Stimulated activated CD8-positive, alpha-beta memory T cell treated with anti-CD3 and anti-CD28 coated beads, Interleukin-12 subunit alpha, Interleukin-12 subunit beta, amount 100 ng/mL, for 4 hours (primary cell): ENCODE results near the gene OR10D3.
"Not testable (repeated sequence)": the region's sequence is repeated elsewhere in the genome, so short reads cannot be mapped to it uniquely, and the experiment has no call there.

Experiments
- DNase-seq: peaks from one replicate; pipeline ENCODE4 v3.0.0-alpha.2; 2020; ENCODE audit warnings: low read depth

OR10D3 gene, protein sequence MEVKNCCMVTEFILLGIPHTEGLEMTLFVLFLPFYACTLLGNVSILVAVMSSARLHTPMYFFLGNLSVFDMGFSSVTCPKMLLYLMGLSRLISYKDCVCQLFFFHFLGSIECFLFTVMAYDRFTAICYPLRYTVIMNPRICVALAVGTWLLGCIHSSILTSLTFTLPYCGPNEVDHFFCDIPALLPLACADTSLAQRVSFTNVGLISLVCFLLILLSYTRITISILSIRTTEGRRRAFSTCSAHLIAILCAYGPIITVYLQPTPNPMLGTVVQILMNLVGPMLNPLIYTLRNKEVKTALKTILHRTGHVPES

GRCh38 chr11:124183068-124183467 is at the start of gene OR10D3:
Gene OR10D3 (plus strand): TSS chr11:124183345. CDS start chr11:124185270, 1,925 bp downstream.
- DNase-seq, result no peak

- DNase-seq, result no peak
These were observed 40.1 kb upstream of the OR10D3 start for GRCh38 chr11:124143034-124143433.

DNA sequence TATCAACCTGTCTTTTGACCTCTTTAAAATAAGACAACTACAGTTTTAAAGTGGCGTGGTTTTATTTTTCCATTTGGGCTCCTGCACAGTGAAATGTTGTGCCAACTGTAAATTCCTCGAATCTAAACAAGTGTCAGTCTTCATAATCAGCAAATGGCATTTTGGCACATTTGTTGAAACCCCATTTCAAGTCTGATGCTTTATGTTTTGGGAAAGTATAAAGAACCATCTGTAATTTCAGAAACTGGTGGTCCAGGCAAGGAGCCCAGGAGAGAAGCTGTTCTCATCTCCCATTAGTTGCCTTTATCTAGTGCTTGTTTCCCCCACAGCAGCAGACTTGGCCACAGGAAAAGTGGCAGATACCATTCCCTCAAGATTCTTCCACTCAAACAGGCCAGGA is 35.2 kb upstream of the OR10D3 start:
- no peak for DNase-seq

DNA sequence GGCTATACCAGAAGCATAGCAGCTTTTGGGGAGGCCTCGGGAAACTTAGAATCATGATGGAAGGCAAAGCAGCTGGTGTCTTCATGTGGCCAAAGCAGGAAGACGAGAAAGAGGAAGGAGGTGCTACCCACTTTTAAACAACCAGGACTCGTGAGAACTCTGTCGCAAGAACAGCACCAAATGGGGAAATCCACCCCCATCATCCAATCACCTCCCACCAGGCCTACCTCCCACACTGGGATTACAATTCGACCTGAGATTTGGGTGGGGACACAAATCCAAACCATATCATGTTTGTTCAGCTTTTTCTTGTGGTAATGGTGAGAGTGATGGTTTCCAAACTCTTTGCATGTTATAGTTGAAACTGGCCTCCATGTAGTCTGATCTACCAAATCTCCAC is 32.5 kb upstream of the OR10D3 start:
- DNase-seq, result no peak

- DNase-seq, result no peak
These were observed 30.3 kb upstream of the OR10D3 start for GRCh38 chr11:124152770-124153407.

DNA sequence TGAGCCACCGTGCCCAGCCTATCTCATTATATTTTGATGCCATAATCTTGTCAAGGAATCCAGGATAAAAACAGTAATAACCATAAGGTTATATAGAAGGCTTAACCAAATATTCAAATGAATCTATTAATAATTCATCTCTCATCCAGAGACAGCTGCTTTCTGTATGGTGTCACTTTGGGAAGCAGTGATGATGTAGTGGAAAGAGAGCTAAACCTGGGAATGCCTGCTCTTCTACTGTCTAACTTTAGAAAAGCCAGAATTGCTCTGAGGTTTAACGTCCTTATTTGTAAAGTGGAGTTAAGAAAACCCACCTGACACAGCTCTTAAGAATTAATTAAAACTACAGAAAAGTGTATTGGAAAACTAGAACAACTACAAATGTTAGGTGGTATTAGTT is 29.3 kb upstream of the OR10D3 start:
- no peak for DNase-seq

- no peak for DNase-seq
These were observed 23.7 kb upstream of the OR10D3 start for GRCh38 chr11:124159481-124159880.

DNA sequence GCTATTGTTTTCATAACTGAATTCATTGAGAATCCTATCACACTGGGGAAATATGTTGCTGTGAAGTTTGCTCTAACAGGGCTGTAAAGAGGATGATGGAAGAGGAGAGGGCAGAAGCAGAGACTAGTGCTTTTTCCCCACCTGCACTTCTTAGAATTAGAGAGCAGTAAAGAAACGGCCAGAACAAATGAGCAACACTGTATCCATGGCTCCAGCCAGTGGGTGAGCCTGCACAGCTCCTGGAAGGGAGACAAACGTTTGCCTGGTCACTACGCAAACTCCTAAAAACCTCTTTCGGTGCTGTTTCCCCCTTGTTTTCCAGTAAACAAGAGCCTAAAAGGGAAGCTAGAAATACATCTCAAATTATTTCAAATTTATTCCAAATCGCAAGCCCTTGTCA is 22.2 kb upstream of the OR10D3 start:
- no peak for DNase-seq

- no peak for DNase-seq
These were observed 15.3 kb upstream of the OR10D3 start for GRCh38 chr11:124167826-124168231.

- no peak for DNase-seq
These were observed 14.3 kb upstream of the OR10D3 start for GRCh38 chr11:124168796-124169195.

- DNase-seq, result not testable (repeated sequence)
These were observed 12.8 kb upstream of the OR10D3 start for GRCh38 chr11:124170315-124170714.

DNA sequence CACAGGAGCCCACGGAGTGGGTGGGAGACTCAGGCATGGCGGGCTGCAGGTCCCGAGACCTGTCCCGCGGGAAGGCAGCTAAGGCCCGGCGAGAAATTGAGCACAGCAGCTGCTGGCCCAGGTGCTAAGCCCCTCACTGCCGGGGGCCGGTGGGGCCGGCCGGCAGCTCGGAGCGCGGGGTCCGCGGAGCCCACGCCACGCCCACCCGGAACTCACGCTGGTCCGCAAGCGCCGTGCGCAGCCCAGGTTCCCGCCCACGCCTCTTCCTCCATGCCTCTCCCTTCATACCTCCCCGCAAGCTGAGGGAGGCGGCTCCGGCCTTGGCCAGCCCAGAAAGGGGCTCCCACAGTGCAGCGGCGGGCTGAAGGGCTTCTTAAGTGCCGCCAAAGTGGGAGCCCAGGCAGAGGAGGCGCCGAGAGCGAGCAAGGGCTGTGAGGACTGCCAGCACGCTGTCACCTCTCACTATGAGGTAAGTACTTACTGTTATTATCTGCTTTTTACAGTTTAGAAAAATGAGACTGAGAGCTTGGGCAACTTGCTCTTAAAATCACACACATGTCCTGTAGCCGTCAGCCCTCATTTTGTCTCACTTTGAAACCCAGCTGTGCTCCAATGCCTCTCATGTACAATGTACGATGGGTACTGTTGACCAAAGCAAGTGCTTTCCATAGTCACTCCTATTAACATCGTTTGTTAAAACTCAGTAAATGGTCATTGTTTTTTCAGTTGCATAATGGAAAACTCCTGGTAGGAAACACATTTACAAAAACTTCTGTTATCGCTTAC is 12.2 kb upstream of the OR10D3 start:
- DNase-seq, result no peak

DNA sequence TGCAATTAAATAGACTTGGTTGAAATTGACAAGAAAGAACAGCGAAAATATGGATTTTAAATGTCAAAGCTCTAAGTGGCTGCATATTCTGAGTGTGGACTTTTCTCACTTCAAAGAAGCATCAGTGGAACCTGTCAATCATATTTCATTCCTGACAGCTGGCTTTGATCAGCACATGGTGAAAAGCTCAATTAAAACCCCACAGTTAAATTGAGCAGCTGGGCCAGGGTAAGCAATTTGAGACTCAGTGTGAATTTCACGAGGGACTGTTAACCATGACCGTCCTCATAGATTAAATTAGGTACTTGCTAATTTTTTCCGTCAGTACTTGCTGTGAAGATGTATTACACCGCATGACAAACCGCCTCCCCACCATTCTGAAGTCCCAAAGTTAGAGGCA is 11.0 kb upstream of the OR10D3 start:
- no peak for DNase-seq

DNA sequence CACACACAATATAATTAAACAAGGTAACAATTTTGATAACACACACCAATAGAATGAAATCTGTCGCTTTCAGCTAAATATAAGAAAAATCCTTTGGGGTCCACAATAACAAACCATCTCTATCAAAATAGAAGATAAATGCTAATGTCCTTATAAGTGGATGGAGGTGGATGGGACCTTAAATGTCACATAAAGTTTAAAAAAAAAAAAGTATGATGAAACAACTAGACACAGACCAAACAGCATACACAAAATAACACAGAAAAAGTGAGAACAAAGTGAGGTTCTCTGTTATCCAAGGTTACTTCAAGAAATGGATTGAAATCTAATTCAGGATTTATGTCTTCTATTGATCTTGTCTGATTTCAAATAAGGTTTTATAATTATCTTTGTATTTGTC is 10.5 kb upstream of the OR10D3 start:
- DNase-seq, result no peak

- no peak for DNase-seq
These were observed 9.1 kb upstream of the OR10D3 start for GRCh38 chr11:124174001-124174583.

- DNase-seq, result no peak
These were observed 6.0 kb upstream of the OR10D3 start for GRCh38 chr11:124176925-124177715.

GRCh38 chr11:124179310-124179709 is 3.8 kb upstream of the OR10D3 start:
- DNase-seq, result no peak

- DNase-seq, result no peak
These were observed 7.4 kb downstream of the OR10D3 start for GRCh38 chr11:124190298-124191139.

DNA sequence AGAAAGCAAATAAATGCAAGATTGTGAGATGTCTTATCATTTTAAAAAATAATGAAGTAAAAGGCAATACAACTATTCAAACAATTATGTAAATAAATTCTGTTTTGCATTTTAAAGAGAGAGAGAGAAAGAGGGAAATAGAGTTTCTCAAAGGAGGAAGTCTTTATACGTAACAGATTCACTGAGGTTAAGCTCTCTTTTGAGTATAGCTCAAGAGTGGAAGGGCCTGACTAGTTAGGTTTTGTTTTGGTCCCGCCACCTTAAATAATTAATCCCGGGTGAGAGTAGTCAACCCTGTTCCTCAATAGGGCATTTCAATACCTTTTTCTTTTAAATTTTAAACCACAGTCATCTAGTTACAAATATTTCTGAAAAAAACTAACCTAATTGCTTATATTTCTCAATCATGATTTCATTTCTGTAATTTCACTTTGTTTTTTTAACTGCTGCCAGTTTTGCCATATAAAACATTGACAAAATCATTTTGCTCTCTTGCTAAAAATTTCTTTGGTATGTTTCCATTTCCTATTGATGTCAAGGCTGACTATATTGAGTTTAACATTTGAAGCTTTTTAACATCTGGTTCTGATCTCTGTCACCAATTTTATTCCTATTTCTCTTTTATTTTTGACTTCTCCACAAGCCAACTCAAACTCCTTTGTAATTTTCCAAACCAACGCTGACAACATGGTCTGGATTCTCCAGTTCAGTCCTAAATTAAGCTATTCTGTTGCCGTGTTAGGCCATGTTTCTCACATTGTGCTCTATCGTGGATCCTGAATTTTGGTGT is 10.3 kb downstream of the OR10D3 start:
- DNase-seq, result no peak
